Chondrocyte (in vitro differentiated cells): ENCODE results near the gene SLC25A13. TPM values are rescaled to one million over a fixed set of nuclear protein-coding genes. Genes with fewer than 3 reads are reported as not detected.

ENCODE experiments used
- DNase-seq: peaks from one replicate; pipeline ENCODE4 v3.0.0; 2021; ENCODE audit warnings: mixed read lengths, low spot score
- H3K27ac Mint-ChIP-seq: one replicate; pipeline ENCODE4 v1.8.0; 2021; ENCODE audit warnings: mild to moderate bottlenecking, moderate library complexity, mixed read lengths; ENCODE audit not compliant: unreplicated experiment
- H3K27me3 Mint-ChIP-seq: 2 replicates; pipeline ENCODE4 v1.8.0; 2021; ENCODE audit warnings: low read depth, mixed read lengths
- H3K36me3 Mint-ChIP-seq: 2 replicates; pipeline ENCODE4 v1.8.0; 2021; ENCODE audit warnings: low read depth, mixed read lengths
- H3K4me1 Mint-ChIP-seq: 2 replicates; pipeline ENCODE4 v1.8.0; 2021; ENCODE audit warnings: low read depth, mild to moderate bottlenecking, mixed read lengths
- H3K4me3 Mint-ChIP-seq: one replicate; pipeline ENCODE4 v1.8.0; 2021; ENCODE audit warnings: mild to moderate bottlenecking, moderate library complexity, mixed read lengths; ENCODE audit not compliant: unreplicated experiment
- H3K9me3 Mint-ChIP-seq: 2 replicates; pipeline ENCODE4 v1.8.0; 2021; ENCODE audit warnings: low read depth, mixed read lengths
- CTCF ChIP-seq: fragments of 200-600 bp; sonication (generic); IDR thresholded peaks from 2 replicates; pipeline ENCODE4 v1.5.0; 2021; ENCODE audit warnings: antibody characterized with exemption, mild to moderate bottlenecking, moderate library complexity
- total RNA-seq: library from RNA; stranded (reverse); gene quantifications from 3 replicates; pipeline ENCODE4 v1.2.1, GENCODE V29; 2021

SLC25A13 gene
- total RNA-seq, 1 donor from 2014 or later, result 26.6 TPM

- DNase-seq, result no peak
- Mint-ChIP-seq H3K4me1 (peaks cover 26% of the 10 kb centered on the region), H3K36me3 (peaks cover 4% of the 10 kb centered on the region), H3K9me3 (no peaks in the 10 kb centered on the region), H3K4me3 (no peak overlapping the region), H3K27me3 (no peaks in the 10 kb centered on the region), H3K27ac (no peak overlapping the region)
- no peak for TF ChIP-seq CTCF
Measured at GRCh38 chr7:96196676-96197075, 125.2 kb downstream of the SLC25A13 start.

GRCh38 chr7:96189129-96189820 is 132.6 kb downstream of the SLC25A13 start:
- DNase-seq, result no peak
- no peak overlapping the region for H3K4me3 Mint-ChIP-seq
- H3K4me1 Mint-ChIP-seq, result peaks cover 36% of the 10 kb centered on the region
- H3K36me3 Mint-ChIP-seq, result peaks cover 12% of the 10 kb centered on the region
- no peak for TF ChIP-seq CTCF
- peak overlapping the region; percentile 84 for H3K27ac Mint-ChIP-seq
- no peaks in the 10 kb centered on the region for H3K9me3 Mint-ChIP-seq
- no peaks in the 10 kb centered on the region for H3K27me3 Mint-ChIP-seq

GRCh38 chr7:96188591-96188991 is 133.3 kb downstream of the SLC25A13 start:
- Mint-ChIP-seq H3K27me3 (no peaks in the 10 kb centered on the region), H3K9me3 (no peaks in the 10 kb centered on the region), H3K27ac (peak overlapping the region; percentile 84), H3K4me3 (peak overlapping the region; percentile 65), H3K36me3 (peaks cover 16% of the 10 kb centered on the region), H3K4me1 (peaks cover 36% of the 10 kb centered on the region)
- DNase-seq, result no peak
- no peak for TF ChIP-seq CTCF

- H3K27me3 Mint-ChIP-seq, result no peaks in the 10 kb centered on the region
- peaks cover 17% of the 10 kb centered on the region for H3K36me3 Mint-ChIP-seq
- DNase-seq, result no peak
- peak overlapping the region; percentile 65 for H3K4me3 Mint-ChIP-seq
- peak overlapping the region; percentile 84 for H3K27ac Mint-ChIP-seq
- TF ChIP-seq CTCF, result no peak
- H3K4me1 Mint-ChIP-seq, result peaks cover 36% of the 10 kb centered on the region
- H3K9me3 Mint-ChIP-seq, result no peaks in the 10 kb centered on the region
Measured at GRCh38 chr7:96188174-96188581, 133.7 kb downstream of the SLC25A13 start.

- Mint-ChIP-seq H3K4me3 (no peak overlapping the region), H3K27ac (peak overlapping the region; percentile 62), H3K9me3 (no peaks in the 10 kb centered on the region), H3K27me3 (no peaks in the 10 kb centered on the region), H3K36me3 (peaks cover 18% of the 10 kb centered on the region), H3K4me1 (peaks cover 36% of the 10 kb centered on the region)
- DNase-seq, result no peak
- TF ChIP-seq CTCF, result no peak
Measured at GRCh38 chr7:96187735-96188134, 134.2 kb downstream of the SLC25A13 start.
